Neuronal stem cell (in vitro differentiated cells): ENCODE data around the gene CRYGD.

Experiments
- DNase-seq: peaks from one replicate; pipeline ENCODE4 v3.0.0-alpha.2; 2013; ENCODE audit warnings: low spot score
- H2AFZ ChIP-seq: one replicate; pipeline ENCODE4 v1.6.1; 2013; ENCODE audit warnings: mild to moderate bottlenecking, low read length, inconsistent platforms
- H2AK5ac ChIP-seq: 2 replicates; pipeline ENCODE4 v1.6.1; 2013; ENCODE audit warnings: low read depth, mild to moderate bottlenecking, inconsistent platforms, low read length, moderate library complexity, mixed read lengths
- H2BK120ac ChIP-seq: 2 replicates; pipeline ENCODE4 v1.6.1; 2013; ENCODE audit warnings: low read depth, mild to moderate bottlenecking, inconsistent platforms, low read length, moderate library complexity, mixed read lengths
- H2BK12ac ChIP-seq: one replicate; pipeline ENCODE4 v1.6.1; 2013; ENCODE audit warnings: low read length, inconsistent platforms
- H2BK15ac ChIP-seq: 2 replicates; pipeline ENCODE4 v1.6.1; 2013; ENCODE audit warnings: mild to moderate bottlenecking, low read length, inconsistent platforms, mixed read lengths
- H2BK5ac ChIP-seq: one replicate; pipeline ENCODE4 v1.6.1; 2013; ENCODE audit warnings: inconsistent platforms, mild to moderate bottlenecking, low read length, moderate library complexity
- H3K14ac ChIP-seq: one replicate; pipeline ENCODE4 v1.6.1; 2013; ENCODE audit warnings: low read length, inconsistent platforms
- H3K18ac ChIP-seq: 2 replicates; pipeline ENCODE4 v1.6.1; 2013; ENCODE audit warnings: low read length, inconsistent platforms
- H3K23ac ChIP-seq: 2 replicates; pipeline ENCODE4 v1.6.1; 2013; ENCODE audit warnings: low read depth, mild to moderate bottlenecking, mixed read lengths, low read length, inconsistent platforms; ENCODE audit not compliant: poor library complexity
- H3K27ac ChIP-seq: replicated peaks from 3 replicates; pipeline ENCODE4 v1.5.1; 2013; ENCODE audit warnings: low read length, inconsistent platforms
- H3K27me3 ChIP-seq, 3 experiments: 2 replicates each; pipeline ENCODE4 v1.6.1; 2013; ENCODE audit warnings: low read length in 3 of 3, mild to moderate bottlenecking in 2 of 3, inconsistent platforms in 1 of 3, low read depth in 1 of 3, mixed read lengths in 1 of 3, moderate library complexity in 1 of 3; ENCODE audit not compliant: control insufficient read depth in 3 of 3, insufficient read depth in 3 of 3
- H3K36me3 ChIP-seq, 2 donors: replicated peaks in 1 of 2; 2 replicates each; pipeline ENCODE4 v1.6.1; 2013; ENCODE audit warnings: low read length in 2 of 2; ENCODE audit not compliant: control insufficient read depth in 2 of 2, insufficient read depth in 2 of 2
- H3K4ac ChIP-seq: 2 replicates; pipeline ENCODE4 v1.6.1; 2013; ENCODE audit warnings: inconsistent platforms, mild to moderate bottlenecking, low read length, moderate library complexity
- H3K4me1 ChIP-seq, 2 donors: 1 replicate in 1 of 2; 2 replicates in 1 of 2; pipeline ENCODE4 v1.6.1; 2013; ENCODE audit warnings: low read length in 2 of 2, low read depth in 1 of 2; ENCODE audit not compliant: control insufficient read depth in 2 of 2, insufficient read depth in 1 of 2
- H3K4me2 ChIP-seq: one replicate; pipeline ENCODE4 v1.6.1; 2013; ENCODE audit warnings: mild to moderate bottlenecking, low read length, inconsistent platforms; ENCODE audit not compliant: insufficient read depth, poor library complexity, severe bottlenecking
- H3K4me3 ChIP-seq, 2 donors: 2 replicates each; pipeline ENCODE4 v1.5.1; 2013; ENCODE audit warnings: low read length in 2 of 2, mild to moderate bottlenecking in 2 of 2, inconsistent platforms in 1 of 2, moderate library complexity in 1 of 2
- H3K79me1 ChIP-seq: one replicate; pipeline ENCODE4 v1.6.1; 2013; ENCODE audit warnings: low read depth, mild to moderate bottlenecking, inconsistent platforms, low read length, moderate library complexity
- H3K9ac ChIP-seq: one replicate; pipeline ENCODE4 v1.6.1; 2013; ENCODE audit warnings: mild to moderate bottlenecking, low read depth, low read length, inconsistent platforms; ENCODE audit not compliant: poor library complexity
- H3K9me3 ChIP-seq, 2 donors: replicated peaks in 1 of 2; 2 replicates each; pipeline versions ENCODE3 to v1.6.1; 2013; ENCODE audit warnings: low read length in 2 of 2, mild to moderate bottlenecking in 2 of 2, inconsistent platforms in 1 of 2, low read depth in 1 of 2, mixed read lengths in 1 of 2, moderate library complexity in 1 of 2; ENCODE audit not compliant: control insufficient read depth in 2 of 2, insufficient read depth in 1 of 2
- H4K8ac ChIP-seq: one replicate; pipeline ENCODE4 v1.6.1; 2013; ENCODE audit warnings: low read depth, mild to moderate bottlenecking, inconsistent platforms, low read length, moderate library complexity
- H4K91ac ChIP-seq: one replicate; pipeline ENCODE4 v1.6.1; 2013; ENCODE audit warnings: low read length, low read depth, mild to moderate bottlenecking, inconsistent platforms; ENCODE audit not compliant: poor library complexity
- WGBS, 2 donors: extraction: QIAGEN DNeasy Blood & Tissue Kit; methylation state at CpG; one replicate each; pipeline ENCODE4 v1.1.7; 2013; ENCODE audit warnings: missing lambda C conversion rate in 2 of 2, mixed read lengths in 1 of 2; ENCODE audit not compliant: insufficient read length in 2 of 2, insufficient replicate concordance in 1 of 2; ENCODE audit errors: extremely low coverage in 2 of 2; 5-methylcytosine and 5-hydroxymethylcytosine counted together

Gene CRYGD

GRCh38 chr2:208136716-208137094 lies 12.4 kb upstream of the CRYGD start:
- no peak overlapping the region for H3K23ac ChIP-seq
- no peaks in the 10 kb centered on the region for H3K36me3 ChIP-seq
- peaks cover 0 to 3% of the 10 kb centered on the region in 2 donors for H3K9me3 ChIP-seq
- H2AFZ ChIP-seq = no peak overlapping the region
- H3K18ac ChIP-seq = no peak overlapping the region
- no CpG with 5 or more reads among the region's 2 CpGs for WGBS, 2 donors
- H2AK5ac ChIP-seq = no peak overlapping the region
- no peak overlapping the region for H3K14ac ChIP-seq
- H3K27me3 ChIP-seq = no peaks in the 10 kb centered on the region
- H3K27ac ChIP-seq = no peak overlapping the region
- peaks cover 2 to 7% of the 10 kb centered on the region in 2 donors for H3K4me1 ChIP-seq
- H3K4me3 ChIP-seq = no peak overlapping the region
- H3K9ac ChIP-seq = no peak overlapping the region
- no peak overlapping the region for H3K4ac ChIP-seq
- no peak overlapping the region for H2BK15ac ChIP-seq
- H2BK12ac ChIP-seq = no peak overlapping the region
- no peak overlapping the region for H2BK120ac ChIP-seq
- H2BK5ac ChIP-seq = no peak overlapping the region
- H4K8ac ChIP-seq = no peak overlapping the region
- DNase-seq = no peak
- no peaks in the 10 kb centered on the region for H3K79me1 ChIP-seq
- no peak overlapping the region for H3K4me2 ChIP-seq
- no peak overlapping the region for H4K91ac ChIP-seq

- H3K4ac ChIP-seq = no peak overlapping the region
- no peaks in the 10 kb centered on the region for H3K36me3 ChIP-seq
- peaks cover 0 to 3% of the 10 kb centered on the region in 2 donors for H3K9me3 ChIP-seq
- H2BK12ac ChIP-seq = no peak overlapping the region
- no peak for DNase-seq
- H3K4me3 ChIP-seq = no peak overlapping the region
- H2BK120ac ChIP-seq = no peak overlapping the region
- H3K79me1 ChIP-seq = no peaks in the 10 kb centered on the region
- no peak overlapping the region for H3K27ac ChIP-seq
- H3K4me2 ChIP-seq = no peak overlapping the region
- no peak overlapping the region for H3K23ac ChIP-seq
- no CpG with 5 or more reads among the region's 11 CpGs for WGBS, 2 donors
- no peak overlapping the region for H4K8ac ChIP-seq
- H2AK5ac ChIP-seq = no peak overlapping the region
- peaks cover 2 to 7% of the 10 kb centered on the region in 2 donors for H3K4me1 ChIP-seq
- no peak overlapping the region for H2BK5ac ChIP-seq
- H3K27me3 ChIP-seq = no peaks in the 10 kb centered on the region
- no peak overlapping the region for H4K91ac ChIP-seq
- H3K18ac ChIP-seq = no peak overlapping the region
- H3K9ac ChIP-seq = no peak overlapping the region
- no peak overlapping the region for H2BK15ac ChIP-seq
- no peak overlapping the region for H3K14ac ChIP-seq
- H2AFZ ChIP-seq = no peak overlapping the region
These were observed 11.7 kb upstream of the CRYGD start for GRCh38 chr2:208135794-208136715.

DNA sequence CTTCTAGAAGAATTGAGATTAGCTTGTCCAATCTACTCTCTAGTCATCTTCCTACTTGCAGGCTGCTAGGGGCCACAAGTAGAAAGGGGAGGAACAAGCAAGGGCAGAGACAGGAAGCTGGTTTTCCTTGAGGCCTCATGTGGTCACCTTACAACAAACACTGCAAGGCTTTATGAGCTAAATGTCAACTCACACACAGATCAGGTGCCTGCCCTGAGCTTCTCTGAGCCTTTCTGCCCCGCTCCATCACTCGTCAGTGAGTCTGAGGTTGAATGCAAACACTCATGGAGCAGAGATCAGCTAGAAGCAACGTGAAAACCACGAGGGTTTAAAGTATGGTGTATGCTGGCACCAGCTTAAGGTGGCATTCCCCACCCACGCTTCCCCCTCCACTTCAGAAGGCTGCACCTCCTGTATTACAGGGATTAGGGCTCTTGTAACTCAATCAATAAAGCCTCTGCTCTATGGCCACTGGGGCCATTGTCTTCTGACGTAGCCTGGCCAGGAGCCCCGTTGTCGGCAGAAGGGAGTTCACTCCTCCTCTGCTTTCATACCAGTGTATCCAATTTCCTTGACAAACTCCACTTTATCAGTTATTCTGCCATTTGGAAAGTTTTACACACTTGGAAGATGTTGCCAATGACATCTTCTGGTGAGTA lies 10.7 kb upstream of the CRYGD start:
- Histone ChIP-seq H2BK120ac (no peak overlapping the region), H3K4me3 (no peak overlapping the region), H4K8ac (no peak overlapping the region), H2BK15ac (no peak overlapping the region), H3K4me2 (no peak overlapping the region), H3K14ac (no peak overlapping the region), H3K27ac (no peak overlapping the region), H2AK5ac (no peak overlapping the region), H2AFZ (peak overlapping the region; percentile 8), H2BK5ac (no peak overlapping the region), H3K27me3 (no peaks in the 10 kb centered on the region), H3K36me3 (no peaks in the 10 kb centered on the region), H3K9me3 (peaks cover 0 to 3% of the 10 kb centered on the region in 2 donors), H4K91ac (no peak overlapping the region), H3K4me1 (peaks cover 2 to 7% of the 10 kb centered on the region in 2 donors), H3K4ac (no peak overlapping the region), H2BK12ac (no peak overlapping the region), H3K18ac (no peak overlapping the region), H3K9ac (no peak overlapping the region), H3K23ac (no peak overlapping the region), H3K79me1 (no peaks in the 10 kb centered on the region)
- WGBS, 2 donors = no CpG with 5 or more reads among the region's 8 CpGs
- DNase-seq = no peak

GRCh38 chr2:208130712-208131110 lies 6.4 kb upstream of the CRYGD start:
- no peaks in the 10 kb centered on the region for H3K36me3 ChIP-seq
- no peak overlapping the region for H3K18ac ChIP-seq
- H4K8ac ChIP-seq = no peak overlapping the region
- no peak overlapping the region for H3K9ac ChIP-seq
- no peak overlapping the region for H2AK5ac ChIP-seq
- peak overlapping the region; percentile 72 for H2AFZ ChIP-seq
- H3K23ac ChIP-seq = no peak overlapping the region
- H4K91ac ChIP-seq = no peak overlapping the region
- WGBS, 2 donors = no CpG with 5 or more reads among the region's 6 CpGs
- no peak overlapping the region for H3K14ac ChIP-seq
- H3K4ac ChIP-seq = no peak overlapping the region
- H3K27me3 ChIP-seq = no peaks in the 10 kb centered on the region
- no peak overlapping the region for H2BK15ac ChIP-seq
- H3K9me3 ChIP-seq = no peaks in the 10 kb centered on the region
- H2BK12ac ChIP-seq = no peak overlapping the region
- H2BK5ac ChIP-seq = no peak overlapping the region
- H3K4me1 ChIP-seq = peaks cover 7 to 8% of the 10 kb centered on the region in 2 donors
- H3K79me1 ChIP-seq = no peaks in the 10 kb centered on the region
- H3K4me2 ChIP-seq = no peak overlapping the region
- no peak overlapping the region for H3K4me3 ChIP-seq
- no peak for DNase-seq
- no peak overlapping the region for H3K27ac ChIP-seq
- H2BK120ac ChIP-seq = no peak overlapping the region
